Measurements from ENCODE around the gene RAPGEF2. TPM values are rescaled to one million over a fixed set of nuclear protein-coding genes. Genes with fewer than 3 reads are reported as not detected.

Gene RAPGEF2
- total RNA-seq, 1 experiment from 2014 or later, result 37.1 TPM

GRCh38 chr4:159188646-159189045 lies 85.8 kb downstream of the RAPGEF2 start:
- DNase-seq, result no peak
- H4K20me1 ChIP-seq (ENCODE audit: control insufficient read depth, insufficient read depth, insufficient read length), result no peaks in the 10 kb centered on the region
- no peak overlapping the region for H4K91ac ChIP-seq (ENCODE audit: insufficient read length, low read depth, low read length)
- Mint-ChIP-seq H3K27me3 (ENCODE audit: low read depth) (no peaks in the 10 kb centered on the region), H3K27ac (no peak overlapping the region), H3K36me3 (ENCODE audit: insufficient read depth in 1 of 3, low read depth in 3 of 3) (peaks cover 0 to 2% (median 0%) of the 10 kb centered on the region in 3 experiments; a peak in 1 of 7 replicates), H3K4me1 (0 out of 4 replicates have a peak, but pooled peaks cover 0 to 3% of the 10 kb centered on the region in 2 experiments), H3K9me3 (no peaks in the 10 kb centered on the region; a peak in 1 of 5 replicates), H3K4me3 (no peak overlapping the region)
- H2BK5ac ChIP-seq (ENCODE audit: insufficient read length, low read length), result no peak overlapping the region
- no peaks in the 10 kb centered on the region for H3K9me3 ChIP-seq (ENCODE audit: control insufficient read depth, low read depth, low read length)
- H3K79me2 ChIP-seq (ENCODE audit: insufficient read depth, low read length), result no peaks in the 10 kb centered on the region
- no peak overlapping the region for H2AK5ac ChIP-seq (ENCODE audit: insufficient read length, low read length)
- no peak overlapping the region for H3K18ac ChIP-seq (ENCODE audit: insufficient read length, low read depth, low read length)
- no peak overlapping the region for H3K23ac ChIP-seq (ENCODE audit: insufficient read length, low read depth, low read length)
- no peak overlapping the region for H4K5ac ChIP-seq (ENCODE audit: insufficient read length, low read depth, low read length)
- no peak overlapping the region for H2AFZ ChIP-seq (ENCODE audit: low read length)
- H2BK120ac ChIP-seq (ENCODE audit: low read depth, low read length, poor library complexity, severe bottlenecking), result no peak overlapping the region
- TF ChIP-seq, protein P1, sequence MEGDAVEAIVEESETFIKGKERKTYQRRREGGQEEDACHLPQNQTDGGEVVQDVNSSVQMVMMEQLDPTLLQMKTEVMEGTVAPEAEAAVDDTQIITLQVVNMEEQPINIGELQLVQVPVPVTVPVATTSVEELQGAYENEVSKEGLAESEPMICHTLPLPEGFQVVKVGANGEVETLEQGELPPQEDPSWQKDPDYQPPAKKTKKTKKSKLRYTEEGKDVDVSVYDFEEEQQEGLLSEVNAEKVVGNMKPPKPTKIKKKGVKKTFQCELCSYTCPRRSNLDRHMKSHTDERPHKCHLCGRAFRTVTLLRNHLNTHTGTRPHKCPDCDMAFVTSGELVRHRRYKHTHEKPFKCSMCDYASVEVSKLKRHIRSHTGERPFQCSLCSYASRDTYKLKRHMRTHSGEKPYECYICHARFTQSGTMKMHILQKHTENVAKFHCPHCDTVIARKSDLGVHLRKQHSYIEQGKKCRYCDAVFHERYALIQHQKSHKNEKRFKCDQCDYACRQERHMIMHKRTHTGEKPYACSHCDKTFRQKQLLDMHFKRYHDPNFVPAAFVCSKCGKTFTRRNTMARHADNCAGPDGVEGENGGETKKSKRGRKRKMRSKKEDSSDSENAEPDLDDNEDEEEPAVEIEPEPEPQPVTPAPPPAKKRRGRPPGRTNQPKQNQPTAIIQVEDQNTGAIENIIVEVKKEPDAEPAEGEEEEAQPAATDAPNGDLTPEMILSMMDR (conservative IDR thresholded peaks at IDR 0.05), result no peak
- no peak overlapping the region for H3K4ac ChIP-seq (ENCODE audit: low read depth, low read length)
- H3K27ac ChIP-seq (ENCODE audit: insufficient read length, low read depth, low read length), result no peak overlapping the region
- no peaks in the 10 kb centered on the region for H3K23me2 ChIP-seq (ENCODE audit: insufficient read length, low read depth, low read length, poor library complexity, severe bottlenecking)
- no peak overlapping the region for H3K14ac ChIP-seq (ENCODE audit: insufficient read depth, low read length)
- no peaks in the 10 kb centered on the region for H3K79me1 ChIP-seq (ENCODE audit: insufficient read depth, low read depth, low read length, poor library complexity, severe bottlenecking)
- no peak overlapping the region for H3K56ac ChIP-seq (ENCODE audit: insufficient read length, low read depth, low read length)
- H3K27me3 ChIP-seq (ENCODE audit: insufficient read depth, low read length), result no peaks in the 10 kb centered on the region
- H3T11ph ChIP-seq (ENCODE audit: low read length), result no peak overlapping the region
- no CpG with 5 or more reads among the region's 1 CpG for WGBS (ENCODE audit: extremely low coverage, insufficient read length, low lambda C conversion rate)
- H2BK20ac ChIP-seq (ENCODE audit: low read depth, low read length, poor library complexity, severe bottlenecking), result no peak overlapping the region
- no peak overlapping the region for H4K8ac ChIP-seq (replicated peaks; ENCODE audit: insufficient read length, low read depth, low read length)
- no peak overlapping the region for H3K9ac ChIP-seq (ENCODE audit: extremely low read depth, insufficient read length, low read length)
- H2BK12ac ChIP-seq (ENCODE audit: insufficient read length, low read depth, low read length), result no peak overlapping the region
- H2BK15ac ChIP-seq (ENCODE audit: low read depth, low read length), result no peak overlapping the region
- H3K4me2 ChIP-seq (ENCODE audit: insufficient read depth, insufficient read length, low read length), result no peak overlapping the region
- H3K4me1 ChIP-seq (ENCODE audit: insufficient read depth, low read length), result peaks cover 3% of the 10 kb centered on the region; the same call in 1 of the 2 replicates
